A172 (cell line): ENCODE measurements around the gene R3HDM2. TPM values are rescaled to one million over a fixed set of nuclear protein-coding genes. Genes with fewer than 3 reads are reported as not detected.
"Not testable (repeated sequence)": the region's sequence is repeated elsewhere in the genome, so short reads cannot be mapped to it uniquely, and the experiment has no call there.

Source experiments
- DNase-seq: peaks from one replicate; pipeline ENCODE4 v3.0.0-alpha.2; 2015; ENCODE audit warnings: low spot score
- total RNA-seq: library from RNA; depleted of rRNA; stranded (reverse); fragments of >200 nt; shearing (Covaris generic); gene quantifications from 2 replicates; pipeline ENCODE4 v1.2.3, GENCODE V29; 2014

R3HDM2 gene
- total RNA-seq, 1 experiment from 2014 or later = 16.3 TPM

- no peak for DNase-seq
Measured at GRCh38 chr12:57377103-57377840, 53.6 kb downstream of the R3HDM2 start.

- DNase-seq = no peak
Measured at GRCh38 chr12:57372233-57372632, 58.6 kb downstream of the R3HDM2 start.

GRCh38 chr12:57370696-57371095 lies 60.1 kb downstream of the R3HDM2 start:
- DNase-seq = no peak

GRCh38 chr12:57370072-57370471 lies 60.8 kb downstream of the R3HDM2 start:
- no peak for DNase-seq

- DNase-seq = no peak
Measured at GRCh38 chr12:57369202-57369601, 61.6 kb downstream of the R3HDM2 start.

- DNase-seq = no peak
Measured at GRCh38 chr12:57368349-57369095, 62.3 kb downstream of the R3HDM2 start.

GRCh38 chr12:57367121-57367520 lies 63.7 kb downstream of the R3HDM2 start:
- no peak for DNase-seq

GRCh38 chr12:57366315-57366714 lies 64.5 kb downstream of the R3HDM2 start:
- DNase-seq = no peak

GRCh38 chr12:57364156-57364555 lies 66.7 kb downstream of the R3HDM2 start:
- DNase-seq = not testable (repeated sequence)

- no peak for DNase-seq
Measured at GRCh38 chr12:57360468-57360867, 70.4 kb downstream of the R3HDM2 start.

GRCh38 chr12:57358646-57359045 lies 72.2 kb downstream of the R3HDM2 start:
- no peak for DNase-seq

- no peak for DNase-seq
Measured at GRCh38 chr12:57355734-57356133, 75.1 kb downstream of the R3HDM2 start.

- no peak for DNase-seq
Measured at GRCh38 chr12:57352166-57352565, 78.7 kb downstream of the R3HDM2 start.

- DNase-seq = no peak
Measured at GRCh38 chr12:57347284-57347683, 83.6 kb downstream of the R3HDM2 start.

- DNase-seq = no peak
Measured at GRCh38 chr12:57343703-57344378, 87.0 kb downstream of the R3HDM2 start.

GRCh38 chr12:57342207-57342691 lies 88.6 kb downstream of the R3HDM2 start:
- no peak for DNase-seq

- DNase-seq = no peak
Measured at GRCh38 chr12:57341275-57341990, 89.4 kb downstream of the R3HDM2 start.

- peak; percentile 57 for DNase-seq
Measured at GRCh38 chr12:57340104-57340503, 90.7 kb downstream of the R3HDM2 start.

- DNase-seq = not testable (repeated sequence)
Measured at GRCh38 chr12:57336299-57336698, 94.5 kb downstream of the R3HDM2 start.

GRCh38 chr12:57334219-57334618 lies 96.6 kb downstream of the R3HDM2 start:
- DNase-seq = no peak

GRCh38 chr12:57332646-57333312 lies 98.1 kb downstream of the R3HDM2 start:
- no peak for DNase-seq
